ENCODE results near the gene NPM3.

- TF ChIP-seq CTCF (IDR thresholded peaks at IDR 0.05) = no peak
- TF ChIP-seq EZH2 (IDR thresholded peaks at IDR 0.05) = no peak
- no peak for TF ChIP-seq EZH2phosphoT487 (IDR thresholded peaks at IDR 0.05)
These were observed 14.3 kb upstream of the NPM3 start for GRCh38 chr10:101797403-101798059.
